GM12878 (cell line): ENCODE results near the gene GPR137B. TPM values are rescaled to one million over a fixed set of nuclear protein-coding genes. Genes with fewer than 3 reads are reported as not detected.

Source experiments
- ATAC-seq: fragments of 200-7000 bp; cut with Tn5 transposase; 3 replicates; pipeline ENCODE4 v1.9.1; 2020; ENCODE audit warnings: mild to moderate bottlenecking, moderate library complexity
- BruUV-seq: library from RNA; stranded (reverse); fragments of 400-500 nt; replicated peaks from 2 replicates; lab custom pipeline; 2021; lab: Mats Ljungman, UMichigan
- CTCF ChIA-PET: fragments of 300-600 bp; sonication (Branson Sonifier 250); formaldehyde crosslinking; extraction: SDS; loops from one replicate; lab custom pipeline; 2021; ENCODE audit warnings: inconsistent platforms; lab: Yijun Ruan, JAX
- POLR2A ChIA-PET: fragments of 350-600 bp; formaldehyde crosslinking; extraction: SDS; loops from one replicate; lab custom pipeline; 2021; ENCODE audit warnings: inconsistent platforms; lab: Charles Lee
- RAD21 ChIA-PET: fragments of 300-600 bp; sonication (Branson Sonifier 250); formaldehyde crosslinking; loops from one replicate; lab custom pipeline; 2023; ENCODE audit warnings: antibody characterized with exemption; ENCODE audit not compliant: unreplicated experiment; lab: Charles Lee
- SMC1A ChIA-PET: fragments of 300-600 bp; sonication (Branson Sonifier 250); formaldehyde crosslinking; loops from one replicate; lab custom pipeline; 2023; ENCODE audit not compliant: unreplicated experiment, uncharacterized antibody; lab: Charles Lee
- DNase-seq: peaks from one replicate; pipeline ENCODE4 v3.0.0-alpha.2; 2011; ENCODE audit warnings: low read depth, low spot score
- FAIRE-seq: peaks from 3 replicates; lab custom pipeline; 2011; peaks lifted over from hg19 to GRCh38; lab: Jason Lieb, UNC
- H2AFZ ChIP-seq: 2 replicates; pipeline ENCODE4 v1.6.0; 2011; ENCODE audit warnings: low read depth, low read length, control low read depth; ENCODE audit not compliant: control insufficient read depth
- H3K27ac ChIP-seq: 2 replicates; pipeline ENCODE4 v1.5.1; 2011; ENCODE audit warnings: control low read depth; ENCODE audit not compliant: control insufficient read depth, insufficient read depth
- H3K27me3 ChIP-seq, 2 experiments: replicated peaks in 1 of 2; 2 replicates each; pipeline versions ENCODE4 v1.6.0 to v1.6.1; 2011; ENCODE audit warnings: low read length in 1 of 2; ENCODE audit not compliant: control insufficient read depth in 2 of 2, insufficient read depth in 2 of 2
- H3K36me3 ChIP-seq, 2 experiments: 2 replicates each; pipeline ENCODE4 v1.5.1; 2011; ENCODE audit warnings: low read length in 1 of 2; ENCODE audit not compliant: control insufficient read depth in 2 of 2, insufficient read depth in 2 of 2
- H3K4me1 ChIP-seq: 2 replicates; pipeline ENCODE4 v1.6.1; 2011; ENCODE audit warnings: mild to moderate bottlenecking, low read length, moderate library complexity, mixed read lengths; ENCODE audit not compliant: control insufficient read depth, insufficient read depth
- H3K4me2 ChIP-seq: 2 replicates; pipeline ENCODE4 v1.6.0; 2011; ENCODE audit warnings: control low read depth; ENCODE audit not compliant: control insufficient read depth, insufficient read depth
- H3K4me3 ChIP-seq: fragments of 200-600 bp; sonication (generic); 2 replicates; pipeline ENCODE4 v1.5.1; 2016
- H3K79me2 ChIP-seq: 2 replicates; pipeline ENCODE4 v1.6.0; 2011; ENCODE audit warnings: low read length; ENCODE audit not compliant: control insufficient read depth, insufficient read depth
- H3K9ac ChIP-seq: 2 replicates; pipeline ENCODE4 v1.8.0; 2011; ENCODE audit warnings: low read length, control low read depth, mixed read lengths; ENCODE audit not compliant: control insufficient read depth, insufficient read depth
- H3K9me3 ChIP-seq: replicated peaks from 3 replicates; pipeline ENCODE4 v1.5.1; 2011; ENCODE audit warnings: mild to moderate bottlenecking, low read length; ENCODE audit not compliant: control insufficient read depth, insufficient read depth
- H4K20me1 ChIP-seq: 2 replicates; pipeline ENCODE4 v1.6.0; 2011; ENCODE audit not compliant: control insufficient read depth, insufficient read depth
- ATF3 ChIP-seq: IDR thresholded peaks from 2 replicates; pipeline ENCODE4 v1.6.1; 2011; ENCODE audit warnings: low read depth, mild to moderate bottlenecking, low read length, moderate library complexity, borderline replicate concordance; ENCODE audit errors: extremely low read depth
- BHLHE40 ChIP-seq, 2 experiments: fragments of 450-650 bp in 1 of 2; IDR thresholded peaks; 2 replicates each; pipeline ENCODE4 v1.6.1; 2011 to 2017; ENCODE audit warnings: low read depth in 2 of 2, borderline replicate concordance in 1 of 2, improper control_type of control experiment in 1 of 2, low read length in 1 of 2, mild to moderate bottlenecking in 1 of 2
- BMI1 ChIP-seq: fragments of 450-650 bp; IDR thresholded peaks from 2 replicates; pipeline ENCODE4 v1.6.1; 2016; ENCODE audit warnings: mild to moderate bottlenecking, moderate library complexity, borderline replicate concordance
- CHD2 ChIP-seq: IDR thresholded peaks from 2 replicates; pipeline ENCODE4 v1.6.1; 2011; ENCODE audit warnings: low read depth, low read length, improper control_type of control experiment, borderline replicate concordance
- CREB1 ChIP-seq: IDR thresholded peaks from 2 replicates; pipeline ENCODE4 v1.6.1; 2012; ENCODE audit warnings: low read depth, mild to moderate bottlenecking, inconsistent platforms
- CTCF ChIP-seq, 3 experiments: IDR thresholded peaks in 2 of 3; conservative IDR thresholded peaks in 1 of 3; 2 replicates each; pipeline ENCODE4 v1.5.1; 2011; ENCODE audit warnings: low read depth in 3 of 3, low read length in 3 of 3, mild to moderate bottlenecking in 3 of 3, control low read depth in 2 of 3, moderate library complexity in 2 of 3, inconsistent platforms in 1 of 3, mixed read lengths in 1 of 3; ENCODE audit not compliant: control insufficient read depth in 2 of 3, insufficient read depth in 1 of 3; ENCODE audit errors: extremely low read depth in 1 of 3
- EED ChIP-seq: sonication (generic); IDR thresholded peaks from 2 replicates; pipeline ENCODE4 v1.6.1; 2016; ENCODE audit warnings: antibody characterized with exemption, low read depth
- IKZF2 ChIP-seq, 2 experiments: fragments of 450-650 bp; IDR thresholded peaks; 2 replicates each; pipeline ENCODE4 v1.6.1; 2017; ENCODE audit warnings: mild to moderate bottlenecking in 2 of 2, moderate library complexity in 2 of 2
- NFYA ChIP-seq: IDR thresholded peaks from 2 replicates; pipeline ENCODE4 v1.6.1; 2011; ENCODE audit warnings: low read depth, mild to moderate bottlenecking, low read length, improper control_type of control experiment, borderline replicate concordance
- NR2C2 ChIP-seq: IDR thresholded peaks from 2 replicates; pipeline ENCODE4 v1.6.1; 2011; ENCODE audit warnings: borderline replicate concordance, low read depth; ENCODE audit not compliant: control insufficient read depth, insufficient read length
- PML ChIP-seq: IDR thresholded peaks from 2 replicates; pipeline ENCODE4 v1.6.1; 2012; ENCODE audit warnings: low read length, inconsistent platforms
- POLR2A ChIP-seq: IDR thresholded peaks from 2 replicates; pipeline ENCODE4 v1.6.1; 2011; ENCODE audit warnings: low read depth, mild to moderate bottlenecking, low read length
- RAD21 ChIP-seq: IDR thresholded peaks from 2 replicates; pipeline ENCODE4 v1.6.1; 2011; ENCODE audit warnings: mild to moderate bottlenecking, low read depth, low read length, moderate library complexity; ENCODE audit not compliant: insufficient read depth
- RBBP5 ChIP-seq: fragments of 200-600 bp; sonication (generic); conservative IDR thresholded peaks from 2 replicates; pipeline ENCODE4 v1.6.1; 2016
- RFX5 ChIP-seq: IDR thresholded peaks from 2 replicates; pipeline ENCODE4 v1.6.1; 2011; ENCODE audit warnings: low read depth, low read length, improper control_type of control experiment
- SIX5 ChIP-seq: IDR thresholded peaks from 2 replicates; pipeline ENCODE4 v1.6.1; 2011; ENCODE audit warnings: mild to moderate bottlenecking, low read depth, low read length, moderate library complexity; ENCODE audit not compliant: severe bottlenecking
- SMC3 ChIP-seq: IDR thresholded peaks from 2 replicates; pipeline ENCODE4 v1.6.1; 2011; ENCODE audit warnings: low read length, improper control_type of control experiment, borderline replicate concordance
- SREBF1 ChIP-seq: IDR thresholded peaks from 2 replicates; pipeline ENCODE4 v1.6.1; 2012; ENCODE audit warnings: mild to moderate bottlenecking, low read length
- USF1 ChIP-seq: IDR thresholded peaks from 2 replicates; pipeline ENCODE4 v1.6.1; 2011; ENCODE audit warnings: borderline replicate concordance, low read depth, mild to moderate bottlenecking, moderate library complexity, mixed read lengths, low read length; ENCODE audit not compliant: insufficient read depth; ENCODE audit errors: extremely low read length
- YBX1 ChIP-seq: fragments of 450-650 bp; IDR thresholded peaks from 2 replicates; pipeline ENCODE4 v1.6.1; 2016; ENCODE audit warnings: antibody characterized with exemption
- ZSCAN29 ChIP-seq: fragments of 450-650 bp; IDR thresholded peaks from 2 replicates; pipeline ENCODE4 v1.6.1; 2017; ENCODE audit warnings: mild to moderate bottlenecking, moderate library complexity
- WGBS: methylation state at CpG from one replicate; pipeline ENCODE4 v1.1.6; 2016; ENCODE audit warnings: low lambda C conversion rate; ENCODE audit not compliant: insufficient replicate concordance, insufficient coverage; ENCODE audit errors: missing lambda C conversion rate; 5-methylcytosine and 5-hydroxymethylcytosine counted together
- in situ Hi-C: fragments of 300-500 bp; cut with MboI; formaldehyde crosslinking; loops from 9 replicates; pipeline ENCODE4 v1.14.3; 2018; ENCODE audit warnings: mixed read lengths
- intact Hi-C: fragments of 100-400 bp; cut with micrococcal nuclease; formaldehyde crosslinking; loops from one replicate; pipeline ENCODE4 v1.14.2; 2022; ENCODE audit not compliant: unreplicated experiment
- polyA plus RNA-seq, 11 experiments: library from polyadenylated mRNA; depleted of rRNA in 4 of 11; unstranded in 6 of 11; stranded (reverse) in 5 of 11; fragments of >200 nt; fragmentation: Nextera tagmentation in 4 of 11; fragmentation: Illumina TruSeq in 1 of 11; extraction: Ambion mirVana in 4 of 11; extraction: Trizol in 1 of 11; gene quantifications; 1 replicate in 1 of 11; 2 replicates in 10 of 11; pipeline versions ENCODE4 v1.2.1 to v1.2.3, GENCODE V29; 2011 to 2016; ENCODE audit warnings: inconsistent platforms in 2 of 11, missing spikeins in 2 of 11, low read depth in 1 of 11
- total RNA-seq, 4 experiments: library from RNA; depleted of rRNA in 3 of 4; stranded (reverse); fragments of >200 nt in 3 of 4; fragmentation: Illumina TruSeq in 1 of 4; extraction: Trizol in 1 of 4; gene quantifications; 2 replicates each; pipeline versions ENCODE4 v1.2.1 to v1.2.3, GENCODE V29; 2013 to 2021

GPR137B gene
- total and polyA plus RNA-seq, 10 of the 15 experiments (the other 5 are each of a cell fraction or from before 2014, with no cell fraction given): 5.4 to 20.8 (median 12.5) TPM

GRCh38 chr1:236124965-236125364 is 17.4 kb upstream of the GPR137B start:
- no peaks in the 10 kb centered on the region for H4K20me1 ChIP-seq
- H3K9ac ChIP-seq: no peak overlapping the region
- BruUV-seq: no TSS peak
- H3K36me3 ChIP-seq: no peaks in the 10 kb centered on the region
- no peaks in the 10 kb centered on the region for H3K79me2 ChIP-seq
- DNase-seq (no peak), FAIRE-seq (no peak), ATAC-seq (0 out of 3 replicates have a peak, but pooled peaks have one; percentile 4)
- ChIA-PET SMC1A (interaction anchor here (1.1 to 4.7 kb wide), 7 partner anchors 9 to 364 kb away, joined by 3 to 22 read pairs (median 7); no protein-coding TSS in a partner anchor), CTCF (interaction anchor here (1.5 to 2.7 kb wide), 6 partner anchors 9 to 157 kb away, joined by 4 to 11 read pairs (median 6); partner anchors contain the start of gene ERO1B), POLR2A (interaction anchor here (0.8 to 1.9 kb wide), 2 partner anchors 22 to 363 kb away, joined by 4 to 6 read pairs; no protein-coding TSS in a partner anchor), RAD21 (interaction anchor here (1.2 to 2.1 kb wide), 2 partner anchors 14 to 30 kb away, joined by 9 to 13 read pairs; no protein-coding TSS in a partner anchor)
- no peaks in the 10 kb centered on the region for H3K27me3 ChIP-seq
- H3K27ac ChIP-seq: no peak overlapping the region
- no peak overlapping the region for H2AFZ ChIP-seq
- H3K4me2 ChIP-seq: no peak overlapping the region
- peaks cover 37% of the 10 kb centered on the region for H3K4me1 ChIP-seq
- WGBS: 78% methylated on average over 2 of the region's 2 CpGs
- no peak overlapping the region for H3K4me3 ChIP-seq
- intact Hi-C loops: loop anchor here (1.0 kb wide), 1 partner anchor 16 kb away; no protein-coding TSS in a partner anchor
- H3K9me3 ChIP-seq: no peaks in the 10 kb centered on the region
- in situ Hi-C loops: loop anchor here (25.0 kb wide), 2 partner anchors 162 to 1012 kb away; partner anchors contain the start of gene ERO1B
- TF ChIP-seq BMI1 (no peak), POLR2A (no peak), NFYA (no peak), YBX1 (no peak), ATF3 (no peak), NR2C2 (no peak), PML (no peak), CREB1 (no peak), USF1 (no peak), CTCF (IDR thresholded peaks at IDR 0.05 in 2 of 3, conservative IDR thresholded peaks at IDR 0.05 in 1 of 3; ENCODE audit: control insufficient read depth in 2 of 3, extremely low read depth in 1 of 3, insufficient read depth in 1 of 3, low read depth in 3 of 3, low read length in 3 of 3) (peak; percentile 17 to 36 (median 32); a peak in 3 of 6 replicates), SREBF1 (no peak), EED (no peak), BHLHE40 (IDR thresholded peaks at IDR 0.05; ENCODE audit: borderline replicate concordance in 1 of 2, low read depth in 2 of 2, low read length in 1 of 2) (no peak), CHD2 (no peak), SIX5 (no peak), IKZF2 (IDR thresholded peaks at IDR 0.05) (no peak), RBBP5 (no peak), RFX5 (no peak), RAD21 (peak; percentile 59), ZSCAN29 (no peak), SMC3 (peak; percentile 45)
